Sigmoid colon (tissue), 3 donors: ENCODE data around the gene CEP104.

ENCODE experiments used
- POLR2A ChIP-seq, 2 donors: fragments of 450-650 bp; IDR thresholded peaks; one replicate each; pipeline ENCODE4 v1.6.1; 2016; ENCODE audit warnings: antibody characterized with exemption in 2 of 2, mild to moderate bottlenecking in 2 of 2, moderate library complexity in 2 of 2
- TF ChIP-seq, protein P1 (sequence below), 4 experiments: fragments of 450-650 bp in 3 of 4; fragments of 200-600 bp in 1 of 4; IDR thresholded peaks; one replicate each; pipeline ENCODE4 v1.5.1; 2016 to 2019; ENCODE audit warnings: antibody characterized with exemption in 4 of 4, mild to moderate bottlenecking in 3 of 4, moderate library complexity in 2 of 4

DNA sequence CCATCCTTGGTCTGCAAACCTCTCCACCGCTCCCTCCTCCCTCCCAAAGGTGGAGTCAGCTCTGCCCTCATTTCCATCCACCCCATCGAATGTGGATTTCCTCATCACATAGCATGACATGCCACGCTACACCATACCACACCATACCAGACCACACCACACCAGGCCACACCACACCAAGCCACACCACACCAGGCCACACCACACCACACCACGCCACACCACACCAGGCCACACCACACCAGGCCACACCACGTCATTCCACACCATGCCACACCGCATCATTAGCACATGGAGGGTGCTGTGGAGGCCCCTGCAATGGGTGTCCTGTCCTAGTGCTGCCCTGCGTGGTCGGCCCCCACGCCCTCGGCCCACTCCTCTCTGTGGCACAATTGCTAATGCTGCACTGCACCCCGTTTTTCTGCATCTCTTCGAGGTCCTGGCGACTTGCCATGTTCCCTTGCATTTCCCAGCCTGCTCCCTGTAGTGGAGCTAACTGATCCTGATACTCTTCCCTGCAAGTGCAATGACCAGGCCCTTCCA lies 11.5 kb upstream of the CEP104 start:
- TF ChIP-seq, protein P1, sequence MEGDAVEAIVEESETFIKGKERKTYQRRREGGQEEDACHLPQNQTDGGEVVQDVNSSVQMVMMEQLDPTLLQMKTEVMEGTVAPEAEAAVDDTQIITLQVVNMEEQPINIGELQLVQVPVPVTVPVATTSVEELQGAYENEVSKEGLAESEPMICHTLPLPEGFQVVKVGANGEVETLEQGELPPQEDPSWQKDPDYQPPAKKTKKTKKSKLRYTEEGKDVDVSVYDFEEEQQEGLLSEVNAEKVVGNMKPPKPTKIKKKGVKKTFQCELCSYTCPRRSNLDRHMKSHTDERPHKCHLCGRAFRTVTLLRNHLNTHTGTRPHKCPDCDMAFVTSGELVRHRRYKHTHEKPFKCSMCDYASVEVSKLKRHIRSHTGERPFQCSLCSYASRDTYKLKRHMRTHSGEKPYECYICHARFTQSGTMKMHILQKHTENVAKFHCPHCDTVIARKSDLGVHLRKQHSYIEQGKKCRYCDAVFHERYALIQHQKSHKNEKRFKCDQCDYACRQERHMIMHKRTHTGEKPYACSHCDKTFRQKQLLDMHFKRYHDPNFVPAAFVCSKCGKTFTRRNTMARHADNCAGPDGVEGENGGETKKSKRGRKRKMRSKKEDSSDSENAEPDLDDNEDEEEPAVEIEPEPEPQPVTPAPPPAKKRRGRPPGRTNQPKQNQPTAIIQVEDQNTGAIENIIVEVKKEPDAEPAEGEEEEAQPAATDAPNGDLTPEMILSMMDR (IDR thresholded peaks at IDR 0.05), result no peak
- no peak for TF ChIP-seq POLR2A (IDR thresholded peaks at IDR 0.05)
